Stimulated activated CD4-positive, alpha-beta T cell treated with anti-CD3 and anti-CD28 coated beads, Interleukin-12 subunit alpha, Interleukin-12 subunit beta, amount 100 ng/mL, for 24 hours (primary cell): Measurements from ENCODE around the gene PIP5KL1.

ENCODE experiments used
- DNase-seq, 2 experiments: peaks; one replicate each; pipeline ENCODE4 v3.0.0-alpha.2; 2020; ENCODE audit warnings: low read depth in 2 of 2

PIP5KL1 gene

GRCh38 chr9:127929625-127929979 is 975 bp downstream of the PIP5KL1 start:
- no peak for DNase-seq

GRCh38 chr9:127928676-127929624 is 1.6 kb downstream of the PIP5KL1 start:
- no peak for DNase-seq

DNA sequence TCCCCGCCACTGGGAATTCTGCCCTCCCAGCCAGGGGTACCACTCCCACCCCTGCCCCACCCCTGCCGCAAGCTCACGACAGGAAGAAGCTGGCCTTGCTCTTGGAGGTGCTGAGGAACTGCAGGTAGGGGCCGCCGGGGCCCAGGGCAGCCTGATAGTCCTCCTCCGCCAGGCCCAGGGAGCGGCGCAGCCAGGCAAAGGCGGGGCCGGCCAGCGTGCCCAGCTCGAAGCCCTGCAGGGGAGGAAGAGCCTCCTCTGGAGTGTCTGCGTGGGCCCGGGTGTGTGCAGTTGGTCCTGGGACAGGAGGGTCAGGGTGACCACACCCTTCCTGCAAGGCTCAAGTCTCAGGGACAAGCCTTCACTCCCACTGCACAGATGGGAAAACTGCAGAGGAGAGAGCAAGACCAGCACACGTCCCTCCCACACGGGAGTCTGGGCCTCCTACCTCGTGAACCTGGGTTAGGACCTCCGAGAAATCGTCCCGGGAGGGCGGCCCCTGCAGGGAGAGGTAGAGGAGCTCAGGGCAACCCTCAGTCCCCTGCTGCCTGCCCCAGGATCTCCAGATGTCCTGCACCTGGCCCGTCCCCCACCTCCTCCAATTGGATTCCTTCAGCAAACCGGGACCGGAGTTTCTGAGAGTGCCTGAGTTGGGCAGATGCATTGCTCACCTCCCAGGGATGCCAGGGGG is 2.4 kb downstream of the PIP5KL1 start:
- no peak for DNase-seq

DNA sequence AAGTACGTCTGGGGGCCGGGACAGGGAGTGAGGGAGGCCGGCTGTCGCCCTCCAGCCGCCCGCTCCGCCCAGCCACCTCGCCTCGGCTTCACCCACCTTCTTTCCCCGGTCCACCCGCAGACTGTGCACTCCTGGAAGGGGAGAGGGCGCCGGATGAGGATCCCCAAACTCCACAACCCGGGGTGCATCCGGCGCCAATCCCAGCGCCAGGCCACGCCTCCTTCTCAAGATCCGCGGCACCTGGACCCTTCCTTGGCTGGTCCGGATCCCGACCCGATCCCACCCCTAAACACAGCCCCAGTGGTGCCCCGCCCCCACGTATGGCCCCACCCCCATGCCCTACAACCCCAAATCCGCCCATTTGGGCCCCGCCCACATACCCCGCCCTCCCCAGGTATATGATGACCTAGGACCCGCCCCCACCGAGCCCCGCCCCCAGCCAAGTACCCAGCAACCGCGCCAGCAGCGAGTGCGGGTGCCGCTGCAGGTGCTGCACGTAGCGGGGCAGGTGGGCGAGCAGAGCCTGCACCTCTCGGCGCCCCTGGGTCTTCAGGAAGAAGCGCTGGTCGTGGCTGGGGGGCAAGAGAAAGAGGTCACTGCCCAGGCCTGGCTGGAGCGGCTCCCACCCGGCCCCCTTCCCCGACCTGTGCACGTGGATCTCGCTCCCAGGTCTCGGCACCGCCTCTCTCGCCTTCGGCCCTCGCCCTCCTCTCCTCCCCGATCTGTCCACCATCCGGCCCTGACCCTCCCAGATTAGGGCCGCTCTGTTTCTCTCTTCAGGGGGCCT is 3.2 kb downstream of the PIP5KL1 start:
- DNase-seq = peak in 1 of 2 experiments; percentile 72

DNA sequence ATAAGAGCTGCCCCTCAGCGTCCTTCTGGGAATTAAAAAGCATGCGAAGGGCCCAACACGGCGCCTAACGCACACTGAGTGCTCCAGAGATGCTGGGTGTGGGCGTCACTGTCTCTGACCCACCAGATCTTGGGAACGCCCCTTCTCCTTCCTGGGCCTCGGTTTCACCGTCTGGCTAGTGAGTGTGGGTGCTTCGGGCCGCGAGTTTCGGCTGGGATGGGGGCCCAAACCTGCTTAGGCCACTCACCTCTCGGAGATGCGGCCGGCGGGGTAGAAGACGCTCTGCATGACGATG is 3.7 kb downstream of the PIP5KL1 start:
- DNase-seq = no peak

DNA sequence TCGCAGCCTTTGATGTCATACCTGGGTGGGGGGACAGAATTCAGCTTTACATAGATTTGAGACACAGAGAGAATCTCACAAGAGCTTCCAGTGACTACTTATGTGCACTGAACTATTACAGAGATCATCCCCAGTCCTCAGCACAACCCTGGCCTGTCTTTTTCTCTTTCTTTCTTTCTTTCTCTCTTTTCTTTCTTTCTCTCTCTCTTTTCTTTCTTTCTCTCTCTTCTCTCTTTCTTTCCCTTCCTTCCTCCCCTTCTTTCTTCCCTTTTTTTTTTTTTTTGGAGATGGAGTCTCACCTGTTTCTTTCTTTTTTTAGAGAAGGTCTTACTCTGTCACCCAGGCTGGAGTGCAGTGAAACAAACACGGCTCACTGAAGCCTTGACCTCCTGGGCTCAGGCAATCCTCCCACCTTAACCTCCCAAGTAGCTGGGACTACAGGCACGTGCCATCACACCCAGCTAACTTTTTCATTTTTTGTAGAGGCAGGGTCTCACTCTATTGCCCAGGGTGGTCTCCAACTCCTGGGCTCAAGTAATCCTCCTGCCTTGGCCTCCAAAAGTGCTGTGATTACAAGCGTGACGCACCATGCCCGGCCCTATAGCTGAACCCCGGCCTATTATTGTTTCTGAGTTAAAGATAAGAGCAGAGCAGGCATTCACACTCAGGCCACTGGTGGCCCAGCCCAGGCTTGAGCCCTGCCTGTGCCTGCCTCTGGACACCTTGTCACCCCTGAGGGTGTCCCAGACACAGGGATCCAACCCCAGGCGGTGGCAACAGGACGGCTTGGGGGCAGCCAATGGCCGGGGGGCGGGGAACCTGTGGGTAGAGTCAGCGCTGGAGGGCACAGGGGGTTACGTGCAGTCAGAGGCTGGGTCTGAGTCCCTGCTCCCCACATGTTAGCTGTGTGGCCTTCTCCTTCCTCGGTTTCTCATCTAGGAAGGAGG is 4.3 kb downstream of the PIP5KL1 start:
- DNase-seq = no peak

DNA sequence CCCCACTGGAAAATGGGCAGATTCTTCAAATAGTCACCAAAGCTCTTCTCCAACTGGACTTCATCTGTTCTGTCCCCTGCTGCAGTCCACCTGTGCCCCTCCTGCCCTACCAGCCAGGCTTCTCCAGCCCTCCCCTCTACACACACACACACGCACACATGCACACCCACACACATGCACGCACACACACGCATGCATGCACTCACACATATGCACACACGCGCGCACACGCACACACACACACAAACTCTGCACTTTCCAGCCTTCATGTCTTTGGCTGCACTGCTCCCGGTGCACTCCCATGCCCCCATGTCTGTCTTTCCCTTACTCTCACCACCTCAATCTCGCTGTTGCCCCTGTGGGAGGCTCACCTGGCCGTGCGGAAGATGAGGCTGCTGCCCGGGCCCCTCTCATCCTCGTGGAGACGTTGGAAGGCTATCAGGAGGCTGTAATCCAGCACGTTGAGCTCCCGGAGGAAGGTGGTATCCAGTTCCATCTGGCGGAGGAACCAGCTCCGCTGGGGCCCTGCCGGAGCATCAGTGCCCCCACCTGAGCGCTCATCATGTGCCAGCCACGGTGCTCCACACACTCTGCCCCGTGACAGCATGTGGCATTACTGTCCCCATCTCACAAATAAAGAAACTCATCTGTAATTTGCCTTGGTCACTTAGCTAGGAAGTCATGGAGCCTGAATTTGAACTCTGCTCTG is 5.7 kb downstream of the PIP5KL1 start:
- no peak for DNase-seq

DNA sequence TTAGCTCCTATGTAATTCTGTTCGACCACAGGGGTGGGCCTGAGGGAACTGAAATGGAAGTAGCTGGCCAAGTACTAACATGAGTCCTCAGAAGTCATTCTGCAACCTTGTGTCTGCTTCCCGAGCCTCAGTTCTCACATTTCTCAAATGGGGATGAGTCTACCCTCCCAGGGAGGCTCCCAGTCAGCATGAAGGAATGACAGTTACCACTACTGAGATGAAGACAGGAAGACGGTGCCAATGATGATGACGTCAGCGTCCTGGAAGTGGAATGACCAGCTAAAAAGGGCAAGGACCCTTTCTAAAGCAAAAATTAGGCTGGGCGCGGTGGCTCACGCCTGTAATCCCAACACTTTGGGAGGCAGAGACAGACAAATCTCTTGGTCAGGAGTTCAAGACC is 6.8 kb downstream of the PIP5KL1 start:
- no peak for DNase-seq

DNA sequence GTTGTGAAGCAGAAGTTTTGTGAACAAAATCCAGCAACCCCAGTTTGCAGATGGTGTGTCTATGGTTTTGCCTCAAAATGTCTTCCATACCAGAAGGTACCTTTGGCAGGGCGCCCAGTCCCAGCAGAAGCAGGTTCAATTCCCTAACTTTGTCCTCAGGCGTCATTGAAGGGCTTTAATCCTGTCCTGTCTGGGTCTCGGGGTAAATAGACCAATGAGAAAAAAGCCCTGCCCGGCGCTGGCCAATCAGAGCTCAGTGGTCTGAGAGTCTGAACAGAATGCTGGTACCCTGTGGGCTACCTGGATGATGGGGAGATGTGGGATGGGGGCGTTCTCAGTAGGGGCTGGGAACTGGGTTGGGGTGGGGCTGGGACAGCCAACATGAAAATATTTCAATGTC is 7.5 kb downstream of the PIP5KL1 start:
- no peak for DNase-seq

DNA sequence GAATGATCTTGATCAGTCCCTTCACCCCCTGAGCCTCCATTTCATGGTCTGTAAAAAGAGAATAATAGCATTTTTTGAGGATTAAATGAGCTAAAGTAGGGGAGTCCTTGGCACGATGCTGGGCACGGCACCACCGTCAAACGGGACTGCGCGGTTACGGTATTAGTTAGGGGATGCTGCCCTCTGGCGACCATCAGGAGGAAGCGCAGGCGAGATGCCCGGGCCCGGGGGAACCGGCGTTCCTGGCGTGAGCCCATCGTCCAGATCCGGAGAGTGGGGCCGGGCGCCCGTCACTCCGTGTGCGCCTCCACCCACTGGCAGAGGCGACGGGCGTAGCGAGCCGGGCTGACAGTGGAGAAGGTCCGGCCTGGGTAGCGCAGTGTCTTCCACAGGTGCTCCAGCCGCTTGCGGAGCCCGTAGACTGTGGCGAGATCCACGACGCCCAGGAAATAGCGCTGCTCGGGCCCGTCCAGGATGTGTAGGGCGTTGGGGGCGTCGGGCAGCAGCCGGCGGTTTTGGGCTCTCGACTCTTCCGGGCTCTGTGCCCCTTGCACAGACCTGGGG is 8.9 kb downstream of the PIP5KL1 start:
- DNase-seq = peak; percentile 63 to 76

GRCh38 chr9:127920794-127921193 is 9.8 kb downstream of the PIP5KL1 start:
- DNase-seq = no peak

- no peak for DNase-seq
Measured at GRCh38 chr9:127919253-127919815, 11.2 kb downstream of the PIP5KL1 start.

DNA sequence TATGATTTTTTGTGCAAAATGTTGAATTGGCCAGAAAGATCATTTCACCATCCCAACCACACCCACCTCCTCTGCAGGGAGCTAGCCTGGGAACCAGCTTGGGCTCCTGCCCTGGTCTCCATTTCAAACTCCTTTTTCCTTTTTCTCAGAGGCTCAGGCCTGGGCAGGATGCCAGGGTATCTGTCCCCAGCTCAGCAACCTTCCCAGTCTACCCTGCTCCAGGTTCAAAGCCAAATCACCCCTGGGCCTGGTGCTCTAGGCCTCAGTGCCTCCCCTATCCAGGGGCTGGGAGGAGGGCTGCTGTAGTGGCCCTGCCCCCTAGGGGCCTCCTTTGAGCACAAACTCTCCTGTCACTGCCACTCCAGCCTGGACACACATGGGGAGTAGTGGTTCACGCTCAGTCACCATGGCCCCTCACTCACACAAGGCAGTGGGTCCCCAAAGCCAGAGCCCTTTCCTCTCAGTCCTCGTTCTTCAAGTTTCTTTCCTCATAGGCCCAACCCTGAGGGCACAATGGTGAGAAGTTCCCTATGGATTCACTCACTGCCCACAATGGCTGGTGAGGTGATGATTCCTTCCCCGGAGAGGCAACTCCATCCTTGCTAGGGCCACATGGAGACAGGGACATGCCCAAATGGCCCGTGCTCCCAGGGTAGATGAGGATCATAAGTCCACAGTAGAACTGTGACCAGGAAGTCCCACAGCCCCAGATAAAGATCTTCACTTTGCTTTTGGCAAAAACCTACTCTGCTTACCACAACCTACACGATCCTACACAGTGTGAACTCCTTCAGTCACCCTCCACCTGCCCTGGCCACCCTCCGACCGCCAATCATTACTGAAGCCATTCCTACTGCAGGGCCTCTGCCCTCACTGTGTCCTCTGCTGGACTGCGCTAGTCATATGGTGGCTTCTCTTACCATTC is 12.1 kb downstream of the PIP5KL1 start:
- no peak for DNase-seq

DNA sequence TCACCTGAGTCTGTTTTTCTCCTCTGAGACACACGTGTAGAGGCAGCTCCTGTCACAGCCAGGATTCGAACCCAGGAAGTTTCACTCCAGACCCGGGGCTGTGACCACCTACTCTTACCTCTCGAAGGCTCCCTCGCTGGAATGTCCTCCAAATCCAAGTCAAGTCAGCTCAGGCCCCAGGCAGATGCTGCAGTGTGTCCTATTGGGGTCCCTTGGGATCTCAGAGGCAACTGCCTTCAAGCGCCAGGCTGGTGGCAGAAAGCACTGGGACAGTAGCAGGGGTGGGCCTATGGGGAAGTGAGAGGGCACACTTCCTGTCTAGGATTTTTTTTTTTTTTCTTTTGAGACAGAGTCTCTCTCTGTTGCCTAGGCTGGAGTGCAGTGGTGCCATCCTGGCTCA is 13.0 kb downstream of the PIP5KL1 start:
- no peak for DNase-seq

DNA sequence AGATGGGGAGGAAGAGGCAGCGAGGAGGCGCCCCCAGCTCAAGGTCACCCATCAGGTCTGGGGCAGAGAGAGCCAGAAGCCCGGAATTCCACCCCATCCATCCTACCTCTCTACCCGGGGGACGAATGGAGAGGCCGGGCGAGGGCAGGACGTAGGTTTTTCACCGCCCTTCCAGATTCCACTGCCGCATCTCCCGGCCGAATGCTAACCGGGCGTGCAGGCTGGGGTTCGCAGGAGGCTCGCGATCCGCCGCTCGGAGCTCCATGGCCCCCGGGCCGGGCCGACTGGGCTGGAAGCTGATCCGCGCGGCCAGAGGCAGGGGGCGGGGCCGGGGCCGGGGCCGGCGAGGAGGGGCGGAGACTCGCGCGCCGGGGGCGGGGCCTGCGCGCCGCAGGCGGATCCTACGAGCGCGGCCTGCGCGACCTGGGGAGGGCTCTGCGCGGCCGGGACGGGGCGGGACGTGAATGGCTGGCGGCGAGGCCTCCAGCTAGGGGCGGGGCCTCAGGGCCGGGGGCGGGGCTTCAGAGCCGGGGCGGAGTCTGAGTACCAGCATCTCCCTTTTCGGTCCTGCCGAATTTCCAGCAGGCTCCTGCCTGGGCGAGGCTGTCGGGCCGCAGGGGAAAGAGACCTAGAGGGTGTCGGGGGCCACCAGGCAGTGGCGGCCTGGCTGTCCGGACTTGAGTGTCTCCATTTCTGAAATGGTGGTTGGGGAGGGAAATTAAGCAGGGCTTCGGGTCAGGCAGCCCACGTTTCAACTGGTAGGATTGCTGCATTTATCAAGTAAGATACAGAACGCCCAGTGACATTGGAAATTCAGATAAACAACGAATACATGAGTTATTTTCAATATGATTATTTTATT is 13.6 kb downstream of the PIP5KL1 start, which contains the start of gene ST6GALNAC4:
ST6GALNAC4 (minus strand) TSS at position 322 of the 862 bp plus-strand sequence. CDS start 622 bp downstream, outside the sequence.
- DNase-seq = peak; percentile 92 to 98

DNA sequence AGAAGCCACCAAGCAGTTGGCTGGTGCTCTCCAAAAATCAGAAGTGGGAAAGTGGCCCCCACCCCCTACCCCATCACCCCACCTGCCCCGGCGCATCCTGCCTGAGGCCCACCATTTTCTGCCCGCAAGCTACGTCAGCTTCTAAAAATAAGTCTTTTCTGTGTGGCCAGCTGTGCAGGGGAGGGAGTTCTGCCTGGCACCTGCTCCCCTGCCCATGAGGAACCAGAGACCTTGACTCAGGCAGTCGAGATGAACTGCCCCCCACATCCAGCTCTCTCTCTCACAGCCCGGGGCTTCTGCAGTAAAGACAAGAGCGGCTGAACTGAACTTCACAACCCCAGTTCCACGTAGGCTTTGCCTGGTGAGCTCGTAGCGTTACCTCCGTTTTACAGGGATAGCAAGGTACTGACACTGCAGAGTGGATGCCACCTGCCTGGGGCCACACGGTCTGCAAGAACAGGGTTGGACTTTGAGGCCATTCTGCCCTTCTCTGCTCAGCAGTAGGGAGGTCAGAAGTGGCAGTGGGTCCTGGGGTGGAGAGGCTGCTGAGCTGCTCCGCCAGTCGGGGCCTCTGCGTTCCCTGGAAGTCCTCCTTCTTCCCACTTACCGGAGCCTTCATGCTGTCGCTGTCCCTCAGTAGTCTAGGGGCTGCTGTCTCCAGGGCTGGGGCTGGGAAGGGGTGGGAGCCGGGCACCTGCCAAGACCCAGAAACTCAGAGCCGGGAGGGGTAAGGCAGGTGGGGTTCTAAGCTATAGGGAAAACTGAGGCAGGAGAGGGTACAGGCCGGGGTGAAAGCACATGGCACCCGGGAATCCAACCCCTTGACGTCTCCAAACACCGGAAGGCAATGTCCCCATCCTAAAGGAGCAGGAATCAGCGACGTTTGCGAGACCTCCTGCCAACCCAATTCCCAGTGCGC is 14.5 kb downstream of the PIP5KL1 start:
- no peak for DNase-seq

- DNase-seq = no peak
Measured at GRCh38 chr9:127915325-127915752, 15.2 kb downstream of the PIP5KL1 start.
